Motor neuron (in vitro differentiated cells): Measurements from ENCODE around the gene NOS3. TPM values are rescaled to one million over a fixed set of nuclear protein-coding genes. Genes with fewer than 3 reads are reported as not detected.
"Not testable (repeated sequence)": the region's sequence is repeated elsewhere in the genome, so short reads cannot be mapped to it uniquely, and the experiment has no call there.

Experiments used
- ATAC-seq, 8 experiments: fragments of 200-7000 bp; cut with Tn5 transposase; replicated peaks in 6 of 8; 2 replicates each; pipeline ENCODE4 v1.8.0; 2021; ENCODE audit warnings: mild to moderate bottlenecking in 8 of 8, moderate library complexity in 8 of 8
- H3K27ac ChIP-seq, 2 donors: fragments of 250-450 bp; sonication (Bioruptor Pico); 2 replicates each; pipeline ENCODE4 v1.9.0; 2021; ENCODE audit warnings: antibody characterized with exemption in 2 of 2, mild to moderate bottlenecking in 2 of 2, moderate library complexity in 1 of 2
- H3K4me1 ChIP-seq, 2 donors: fragments of 250-450 bp; sonication (Bioruptor Pico); replicated peaks in 1 of 2; 2 replicates each; pipeline ENCODE4 v1.6.1; 2021; ENCODE audit warnings: antibody characterized with exemption in 2 of 2, mild to moderate bottlenecking in 2 of 2, moderate library complexity in 1 of 2
- H3K4me3 ChIP-seq, 5 donors: fragments of 250-450 bp; sonication (Bioruptor Pico); 2 replicates each; pipeline ENCODE4 v1.9.0; 2021; ENCODE audit warnings: antibody characterized with exemption in 5 of 5, mild to moderate bottlenecking in 5 of 5, moderate library complexity in 4 of 5
- WGBS, 10 experiments: fragments of 450-650 bp; shearing (Covaris generic); methylation state at CpG; one replicate each; pipeline ENCODE4 v1.0.0; 2022; 5-methylcytosine and 5-hydroxymethylcytosine counted together
- in situ Hi-C, 9 experiments: fragments of 400-800 bp; cut with MboI; loops; one replicate each; pipeline ENCODE4 v1.15.0; 2021; ENCODE audit warnings: low sequenced_read_pairs in 9 of 9, low pct_unique_long_range_greater_than_20kb in 2 of 9; ENCODE audit not compliant: unreplicated experiment in 9 of 9
- total RNA-seq, 8 experiments: library from RNA; unstranded; fragments of 300-600 nt; gene quantifications; 2 replicates each; pipeline versions ENCODE4 v1.2.3 to v1.2.4, GENCODE V29; 2022

Gene NOS3
- total RNA-seq, 8 experiments from 2014 or later: 0.33 to 4.0 (median 1.7) TPM

DNA sequence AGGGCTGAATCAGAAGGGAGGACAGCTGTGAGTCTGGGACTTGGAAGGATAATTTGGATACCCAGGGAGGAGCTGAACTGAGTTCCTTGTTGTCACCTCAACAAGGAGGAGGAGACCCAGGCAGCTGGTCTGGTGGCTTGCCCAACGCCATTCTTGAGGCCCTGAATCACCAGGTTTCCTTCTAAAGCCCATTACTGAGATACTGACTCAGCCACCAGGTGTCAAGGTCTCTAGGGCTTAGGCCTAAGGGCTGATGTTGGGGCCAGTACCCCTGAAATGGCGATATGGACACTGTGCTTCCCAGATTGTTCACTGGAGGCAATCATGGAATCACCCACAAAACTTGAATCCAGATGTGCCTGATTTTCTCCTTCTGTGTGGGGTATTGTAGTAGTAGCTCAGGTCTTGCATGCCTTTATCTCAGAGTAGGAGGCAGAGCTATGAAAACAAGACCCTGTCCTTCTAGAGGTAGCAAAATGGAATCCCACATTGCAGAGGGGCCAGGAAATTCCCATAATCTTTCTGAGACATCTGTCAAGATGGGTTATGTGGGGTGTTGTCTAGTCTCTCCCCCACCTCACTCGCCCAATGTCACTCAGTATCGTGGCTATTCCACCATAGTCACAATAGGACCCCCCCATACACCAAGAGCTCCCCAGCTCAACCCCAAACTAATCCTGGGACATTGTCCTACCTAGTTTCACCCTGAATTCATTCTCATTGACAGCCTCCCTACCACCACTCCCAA is 35.3 kb downstream of the NOS3 start:
- in situ Hi-C loops: no loop called here
- no peak overlapping the region for H3K4me3 ChIP-seq
- ATAC-seq: no peak
- 85 to 100% (median 100%) methylated on average over 1 to 3 of the region's 4 CpGs; no CpG with 5 or more reads in 7 of the 10 experiments for WGBS, 10 experiments
- peaks cover 10 to 11% of the 10 kb centered on the region in 2 donors for H3K4me1 ChIP-seq
- no peak overlapping the region for H3K27ac ChIP-seq

DNA sequence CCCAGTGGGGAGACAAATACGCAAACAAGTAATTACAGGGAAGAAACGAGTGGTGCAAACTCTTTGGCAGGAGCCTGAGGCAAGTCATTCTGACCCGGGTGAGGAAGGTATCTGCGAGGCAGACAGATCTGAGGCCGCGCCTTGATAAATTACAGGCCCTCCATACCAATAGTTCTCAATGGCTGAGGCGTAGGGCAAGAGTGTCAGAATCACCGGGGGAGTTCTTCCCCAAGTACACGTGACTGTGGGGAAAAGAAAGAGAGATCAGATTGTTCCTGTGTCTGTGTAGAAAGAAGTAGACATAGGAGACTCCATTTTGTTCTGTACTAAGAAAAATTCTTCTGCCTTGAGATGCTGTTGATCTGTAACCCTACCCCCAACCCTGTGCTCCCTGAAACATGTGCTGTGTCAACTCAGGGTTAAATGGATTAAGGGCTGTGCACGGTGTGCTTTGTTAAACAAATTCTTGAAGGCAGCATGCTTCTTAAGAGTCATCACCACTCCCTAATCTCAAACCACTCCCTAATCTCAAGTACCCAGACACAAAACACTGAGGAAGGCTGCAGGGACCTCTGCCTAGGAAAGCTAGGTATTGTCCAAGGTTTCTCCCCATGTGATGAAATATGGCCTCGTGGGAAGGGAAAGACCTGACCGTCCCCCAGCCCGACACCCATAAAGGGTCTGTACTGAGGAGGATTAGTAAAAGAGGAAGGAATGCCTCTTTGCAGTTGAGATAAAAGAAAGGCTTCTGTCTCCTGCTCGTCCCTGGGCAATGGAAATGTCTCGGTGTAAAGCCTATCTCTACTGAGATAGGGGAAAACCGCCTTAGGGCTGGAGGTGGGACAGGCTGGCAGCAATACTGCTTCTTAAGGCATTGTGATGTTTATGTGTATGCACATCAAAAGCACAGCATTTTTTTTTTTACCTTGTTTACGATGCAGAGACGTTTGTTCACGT is 36.2 kb downstream of the NOS3 start:
- in situ Hi-C loops, ATAC-seq, H3K27ac ChIP-seq: not testable (repeated sequence)
- peak overlapping the region in 1 of 5 donors; percentile 77 for H3K4me3 ChIP-seq
- 0 to 59% (median 30%) methylated on average over 1 to 11 of the region's 19 CpGs for WGBS, 10 experiments
- peaks cover 9 to 11% of the 10 kb centered on the region in 2 donors for H3K4me1 ChIP-seq

DNA sequence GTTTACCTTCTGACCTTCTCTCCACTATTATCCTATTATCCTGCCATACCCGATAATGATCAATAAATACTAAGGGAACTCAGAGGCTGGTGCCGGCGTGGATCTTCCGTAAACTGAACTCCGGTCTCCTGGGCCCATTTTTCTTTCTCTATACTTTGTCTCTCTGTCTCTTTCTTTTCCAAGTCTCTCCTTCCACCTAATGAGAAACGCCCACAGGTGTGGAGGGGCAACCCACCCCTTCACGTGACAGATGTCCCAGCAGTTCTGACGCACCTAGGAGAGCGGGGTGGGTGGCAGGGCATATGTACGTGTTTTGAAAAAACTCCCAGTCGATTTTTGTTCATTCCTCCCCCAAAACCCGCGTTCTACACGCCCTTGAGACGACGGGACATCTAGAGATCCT is 36.9 kb downstream of the NOS3 start:
- ATAC-seq, in situ Hi-C loops: not testable (repeated sequence)
- H3K4me1 ChIP-seq: peaks cover 9 to 11% of the 10 kb centered on the region in 2 donors
- peak overlapping the region; percentile 40 to 81 for H3K27ac ChIP-seq
- 0 to 22% (median 0%) methylated on average over 1 to 8 of the region's 16 CpGs; no CpG with 5 or more reads in 1 of the 10 experiments for WGBS, 10 experiments
- peak overlapping the region; percentile 77 to 99 (median 89) for H3K4me3 ChIP-seq

DNA sequence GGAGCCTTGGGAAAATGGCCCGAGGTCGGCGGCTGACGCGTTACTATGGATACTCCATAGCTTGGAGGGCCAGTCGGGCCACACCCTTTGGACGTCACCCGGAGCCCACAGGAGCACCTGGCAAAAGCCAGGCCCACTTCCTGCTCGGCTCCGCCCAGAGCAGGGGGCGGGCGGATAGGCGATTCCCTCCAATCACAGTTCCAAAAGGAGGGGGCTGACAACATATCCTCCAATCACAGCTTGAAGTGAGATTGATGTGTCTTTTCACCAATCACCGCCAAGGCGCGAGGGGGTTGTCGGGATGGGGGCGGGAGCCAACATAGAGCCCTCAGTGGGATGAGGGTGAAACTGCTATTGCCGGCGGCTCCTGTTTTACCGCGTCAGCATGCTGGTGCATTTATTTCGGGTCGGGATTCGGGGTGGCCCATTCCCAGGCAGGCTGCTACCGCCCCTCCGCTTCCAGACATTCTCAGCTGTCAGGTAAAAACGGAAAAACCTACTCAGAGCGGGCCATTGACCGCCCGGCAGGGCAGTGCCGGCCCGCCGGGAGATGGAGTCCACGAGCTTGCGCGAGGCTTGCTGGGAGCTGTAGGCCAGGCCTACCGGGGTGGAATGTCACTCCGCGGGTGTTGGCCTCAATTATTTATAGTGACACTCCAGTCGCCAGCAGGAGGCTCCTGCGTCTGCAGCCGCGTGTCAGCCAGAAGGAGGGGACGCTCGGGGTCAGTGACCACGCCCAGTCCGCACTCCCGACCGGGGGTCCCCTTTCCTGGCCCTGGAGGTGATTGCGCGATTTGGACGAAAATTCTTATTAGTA is 37.5 kb downstream of the NOS3 start, which contains the start of gene ABCB8:
ABCB8 (plus strand) TSS at position 320 of the 817 bp plus-strand sequence; CDS start at position 386, 66 bp downstream.
- in situ Hi-C loops: no loop called here

DNA sequence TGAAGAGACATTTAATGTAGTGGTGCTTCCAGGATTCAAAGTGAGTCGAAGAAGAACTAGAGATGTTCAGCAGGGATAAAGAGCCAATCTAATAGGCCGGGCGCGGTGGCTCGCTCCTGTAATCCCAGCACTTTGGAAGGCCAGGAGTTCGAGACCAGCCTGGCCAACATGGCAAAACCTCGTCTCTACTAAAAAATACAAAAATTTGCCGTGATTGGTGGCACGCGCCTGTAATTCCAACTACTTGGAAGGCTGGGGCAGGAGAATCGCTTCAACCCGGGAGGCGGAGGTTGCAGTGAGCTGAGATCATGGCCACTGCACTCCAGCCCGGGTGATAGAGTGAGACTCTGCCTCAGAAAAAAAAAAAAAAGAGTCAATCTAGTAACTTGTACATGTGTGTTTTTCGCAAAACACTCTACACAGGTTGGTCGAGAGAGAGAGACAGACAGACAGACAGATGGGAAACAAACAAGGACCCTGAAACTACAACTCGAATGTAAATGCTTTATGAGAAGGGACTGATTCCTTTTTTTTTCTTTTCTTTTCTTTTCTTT is 38.2 kb downstream of the NOS3 start:
- Histone ChIP-seq H3K4me3 (peak overlapping the region; percentile 77 to 99 (median 89)), H3K27ac (peak overlapping the region; percentile 86 to 87), H3K4me1 (peaks cover 9 to 11% of the 10 kb centered on the region in 2 donors)
- in situ Hi-C loops: no loop called here
- ATAC-seq: peak in 2 of 8 experiments; percentile 1 to 3
- 0 to 91% (median 48%) methylated on average over 1 to 17 of the region's 17 CpGs for WGBS, 10 experiments

More for the DNA sequence above, 37.5 kb downstream of the NOS3 start, which contains the start of gene ABCB8:
- peaks cover 9 to 11% of the 10 kb centered on the region in 2 donors for H3K4me1 ChIP-seq
- H3K4me3 ChIP-seq: peak within 1 kb of the TSS; percentile 77 to 99 (median 89)
- 0 to 20% (median 1%) methylated on average over 1 to 22 of the region's 53 CpGs; no CpG with 5 or more reads in 2 of the 10 experiments for WGBS, 10 experiments
- ATAC-seq: peak; percentile 86 to 95 (median 92)
- H3K27ac ChIP-seq: peak within 1 kb of the TSS; percentile 86 to 87

DNA sequence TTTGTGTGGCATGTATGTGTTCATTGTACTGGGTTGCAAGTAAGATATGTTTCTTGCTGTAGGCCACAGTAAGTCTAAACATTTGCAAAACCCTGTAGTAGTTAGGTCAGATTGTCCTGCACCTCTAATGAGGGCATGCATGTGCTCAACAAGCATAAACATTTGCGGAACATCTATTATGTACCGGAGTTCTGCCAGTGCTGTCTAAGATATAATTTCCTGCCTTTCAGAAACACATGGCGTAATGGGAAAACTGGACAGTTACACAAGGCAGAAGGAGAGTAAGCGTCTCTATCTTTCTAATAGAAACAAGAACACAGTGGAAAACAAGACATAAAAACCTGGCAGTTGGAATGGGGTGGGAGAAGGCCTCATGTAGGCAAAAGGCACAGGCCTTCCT is 40.2 kb downstream of the NOS3 start:
- in situ Hi-C loops: no loop called here
- Histone ChIP-seq H3K27ac (no peak overlapping the region), H3K4me1 (peaks cover 9 to 11% of the 10 kb centered on the region in 2 donors), H3K4me3 (no peak overlapping the region)
- WGBS, 10 experiments: 67 to 100% (median 94%) methylated on average over 2 to 4 of the region's 4 CpGs; no CpG with 5 or more reads in 1 of the 10 experiments
- no peak for ATAC-seq

DNA sequence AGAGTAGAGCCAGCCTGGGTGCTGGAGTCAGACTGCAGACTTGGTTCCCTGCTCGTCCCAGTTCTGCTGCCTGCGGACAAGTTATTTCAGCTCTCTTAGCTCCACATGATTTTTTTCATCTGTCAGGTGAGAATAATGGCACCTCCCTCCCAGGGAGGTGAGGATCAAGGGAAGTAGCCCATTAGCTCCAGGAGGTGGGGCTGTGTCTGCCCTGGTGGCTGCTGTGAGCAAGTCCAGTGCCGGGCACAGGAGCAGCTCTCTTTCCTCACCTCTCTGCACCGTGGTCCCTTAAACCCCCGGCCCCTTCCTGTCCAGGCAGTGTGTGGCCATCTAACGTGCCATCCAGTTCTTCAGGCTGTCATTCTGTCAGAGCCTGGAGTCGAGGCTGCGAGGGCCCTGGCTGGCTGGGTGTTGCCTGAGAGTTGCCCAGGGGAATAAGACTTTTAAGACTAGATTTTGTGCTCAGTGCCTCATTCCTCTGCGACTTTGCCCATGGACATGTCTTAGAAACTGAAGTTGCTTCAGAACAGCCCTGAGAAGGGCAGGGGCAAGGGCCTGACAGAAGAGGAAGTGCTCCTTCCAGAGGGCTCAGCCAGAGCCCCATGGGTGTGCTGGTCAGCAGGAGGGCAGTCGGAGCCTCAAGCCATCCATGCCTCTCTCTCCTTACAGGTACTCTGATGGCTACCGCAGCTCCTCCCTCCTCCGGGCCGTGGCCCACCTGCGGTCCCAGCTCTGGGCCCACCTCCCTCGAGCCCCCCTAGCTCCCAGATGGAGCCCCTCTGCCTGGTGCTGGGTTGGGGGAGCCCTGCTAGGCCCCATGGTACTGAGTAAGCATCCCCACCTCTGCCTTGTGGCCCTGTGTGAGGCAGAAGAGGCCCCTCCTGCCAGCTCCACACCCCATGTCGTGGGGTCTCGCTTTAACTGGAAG is 42.4 kb downstream of the NOS3 start:
- Histone ChIP-seq H3K4me1 (peaks cover 4 to 6% of the 10 kb centered on the region in 2 donors), H3K4me3 (no peak overlapping the region), H3K27ac (no peak overlapping the region)
- in situ Hi-C loops: no loop called here
- no peak for ATAC-seq
- WGBS, 10 experiments: 75 to 100% (median 90%) methylated on average over 1 to 6 of the region's 17 CpGs; no CpG with 5 or more reads in 3 of the 10 experiments

DNA sequence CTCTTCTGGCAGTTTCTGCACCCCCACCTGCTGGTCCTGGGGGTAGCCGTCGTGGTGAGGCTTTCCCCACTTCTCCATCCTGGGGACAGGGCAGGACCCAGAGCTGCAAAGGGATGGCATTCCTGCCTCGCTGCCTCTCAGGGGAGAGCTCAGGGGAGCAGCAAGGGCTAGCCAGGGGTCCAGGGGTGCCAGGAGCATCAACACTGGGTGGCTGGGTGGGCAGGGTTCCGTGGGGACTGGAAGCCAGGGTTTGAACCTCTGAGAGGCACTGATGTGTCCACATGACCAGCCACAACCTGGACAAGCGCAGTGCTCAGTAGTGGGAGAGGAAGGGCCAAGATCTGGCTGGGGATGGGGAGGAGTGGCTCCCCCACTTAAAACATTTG is 43.0 kb downstream of the NOS3 start:
- WGBS, 10 experiments: 40 to 100% (median 80%) methylated on average over 1 to 2 of the region's 5 CpGs; no CpG with 5 or more reads in 6 of the 10 experiments
- peaks cover 4 to 9% of the 10 kb centered on the region in 2 donors for H3K4me1 ChIP-seq
- H3K27ac ChIP-seq: no peak overlapping the region
- in situ Hi-C loops: no loop called here
- no peak for ATAC-seq
- no peak overlapping the region for H3K4me3 ChIP-seq

DNA sequence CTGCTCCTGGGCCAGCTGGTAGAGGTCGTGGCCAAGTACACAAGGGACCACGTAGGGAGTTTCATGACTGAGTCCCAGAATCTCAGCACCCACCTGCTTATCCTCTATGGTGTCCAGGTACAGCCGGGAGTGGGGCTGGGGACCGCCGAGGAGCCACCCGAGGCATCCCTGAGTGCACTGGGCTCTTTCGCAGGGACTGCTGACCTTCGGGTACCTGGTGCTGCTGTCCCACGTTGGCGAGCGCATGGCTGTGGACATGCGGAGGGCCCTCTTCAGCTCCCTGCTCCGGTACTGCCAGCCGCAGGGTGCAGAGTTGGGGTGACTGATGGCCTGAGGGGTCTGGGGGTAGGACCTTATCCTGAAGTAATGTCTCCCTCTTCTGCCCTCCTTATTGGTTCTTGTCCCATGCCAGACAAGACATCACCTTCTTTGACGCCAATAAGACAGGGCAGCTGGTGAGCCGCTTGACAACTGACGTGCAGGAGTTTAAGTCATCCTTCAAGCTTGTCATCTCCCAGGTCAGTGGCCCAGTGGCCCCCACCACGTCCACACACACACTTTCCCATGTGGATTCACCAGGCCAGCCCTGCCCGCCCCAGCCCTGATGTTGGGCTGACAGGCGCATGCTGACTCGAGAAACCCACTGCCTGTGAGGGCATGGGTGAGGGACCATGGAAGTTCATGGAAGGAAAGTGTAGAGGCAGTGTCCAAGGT is 43.7 kb downstream of the NOS3 start:
- in situ Hi-C loops: no loop called here
- ATAC-seq: no peak
- WGBS, 10 experiments: 80 to 100% (median 88%) methylated on average over 1 to 12 of the region's 21 CpGs; no CpG with 5 or more reads in 3 of the 10 experiments
- Histone ChIP-seq H3K4me1 (peaks cover 0 to 11% of the 10 kb centered on the region in 2 donors), H3K27ac (no peak overlapping the region), H3K4me3 (no peak overlapping the region)

DNA sequence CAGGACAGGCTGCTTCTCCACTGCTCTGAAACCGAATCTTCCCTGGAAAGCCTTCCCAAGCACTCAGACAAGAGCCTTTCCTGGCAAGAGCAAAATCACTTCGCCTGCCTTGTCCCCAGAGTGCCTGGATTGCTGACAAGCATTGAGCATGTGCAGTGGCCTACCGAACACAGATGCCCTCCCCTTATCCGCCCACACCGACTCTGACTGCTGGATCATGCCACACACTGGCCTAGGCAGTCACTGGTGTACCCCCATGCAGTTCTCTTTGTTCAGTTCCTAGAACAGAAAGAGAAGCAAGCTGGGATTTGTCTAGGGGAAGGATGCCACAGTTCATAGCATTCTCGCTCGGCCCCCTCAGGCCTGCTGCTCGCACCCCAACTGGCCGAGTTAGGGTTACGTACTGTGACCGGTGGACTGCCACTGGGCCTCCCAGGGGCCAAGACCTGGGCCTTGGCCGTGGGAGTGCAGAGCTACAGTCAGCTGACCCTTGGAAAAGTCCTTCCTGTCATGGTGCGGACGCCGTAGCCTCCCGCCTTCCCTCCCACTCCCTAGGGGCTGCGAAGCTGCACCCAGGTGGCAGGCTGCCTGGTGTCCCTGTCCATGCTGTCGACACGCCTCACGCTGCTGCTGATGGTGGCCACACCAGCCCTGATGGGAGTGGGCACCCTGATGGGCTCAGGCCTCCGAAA is 44.4 kb downstream of the NOS3 start:
- ATAC-seq: no peak
- no peak overlapping the region for H3K27ac ChIP-seq
- H3K4me3 ChIP-seq: no peak overlapping the region
- 60 to 100% (median 83%) methylated on average over 1 to 3 of the region's 21 CpGs; no CpG with 5 or more reads in 5 of the 10 experiments for WGBS, 10 experiments
- in situ Hi-C loops: no loop called here
- peaks cover 0 to 13% of the 10 kb centered on the region in 2 donors for H3K4me1 ChIP-seq
